Smooth muscle cell (in vitro differentiated cells): ENCODE data around the gene PLPPR1. TPM values are rescaled to one million over a fixed set of nuclear protein-coding genes. Genes with fewer than 3 reads are reported as not detected.

Experiments
- DNase-seq: peaks from one replicate; lab custom pipeline; 2025; ENCODE audit not compliant: unreplicated experiment; lab: John Stamatoyannopoulos, UW
- H2AFZ ChIP-seq: fragments of 200-600 bp; sonication (generic); 2 replicates; pipeline ENCODE4 v1.6.0; 2016; ENCODE audit warnings: antibody characterized with exemption, low read depth, mild to moderate bottlenecking
- H3F3A ChIP-seq: fragments of 200-600 bp; sonication (generic); 2 replicates; pipeline ENCODE4 v1.6.0; 2017; ENCODE audit warnings: antibody characterized with exemption, low read depth
- H3K27ac ChIP-seq: fragments of 200-600 bp; sonication (generic); 2 replicates; pipeline ENCODE4 v1.5.1; 2016; ENCODE audit warnings: low read depth, mild to moderate bottlenecking
- H3K27me3 ChIP-seq: fragments of 200-600 bp; sonication (generic); 2 replicates; pipeline ENCODE4 v1.6.1; 2016; ENCODE audit warnings: low read depth, mild to moderate bottlenecking
- H3K36me3 ChIP-seq: fragments of 200-600 bp; sonication (generic); 2 replicates; pipeline ENCODE4 v1.5.1; 2016; ENCODE audit warnings: low read depth
- H3K4me1 ChIP-seq: fragments of 200-600 bp; sonication (generic); 2 replicates; pipeline ENCODE4 v1.5.1; 2016; ENCODE audit warnings: low read depth
- H3K4me2 ChIP-seq: fragments of 200-600 bp; sonication (generic); 2 replicates; pipeline ENCODE4 v1.6.0; 2016; ENCODE audit warnings: mild to moderate bottlenecking
- H3K4me3 ChIP-seq: fragments of 200-600 bp; sonication (generic); 2 replicates; pipeline ENCODE4 v1.5.1; 2016; ENCODE audit warnings: mild to moderate bottlenecking
- H3K79me2 ChIP-seq: fragments of 200-600 bp; sonication (generic); 2 replicates; pipeline ENCODE4 v1.6.0; 2016; ENCODE audit warnings: low read depth, mild to moderate bottlenecking
- H3K9ac ChIP-seq: fragments of 200-600 bp; sonication (generic); 2 replicates; pipeline ENCODE4 v1.6.0; 2016; ENCODE audit warnings: low read depth
- H3K9me3 ChIP-seq: fragments of 200-600 bp; sonication (generic); replicated peaks from 2 replicates; pipeline ENCODE4 v1.5.1; 2016; ENCODE audit warnings: low read depth
- H4K20me1 ChIP-seq: fragments of 200-600 bp; sonication (generic); 2 replicates; pipeline ENCODE4 v1.6.0; 2016; ENCODE audit warnings: low read depth
- WGBS: methylation state at CpG from one replicate; pipeline ENCODE4 v1.1.7; 2016; ENCODE audit warnings: low lambda C conversion rate; 5-methylcytosine and 5-hydroxymethylcytosine counted together
- polyA plus RNA-seq: library from polyadenylated mRNA; unstranded; fragments of >200 nt; fragmentation: Nextera tagmentation; extraction: Ambion mirVana; gene quantifications from 2 replicates; pipeline ENCODE4 v1.2.1, GENCODE V29; 2016
- small RNA-seq: library from RNA; depleted of rRNA; stranded (forward); fragments of <200 nt; gene quantifications from one replicate; pipeline ENCODE3, GENCODE V24; 2014
- total RNA-seq: library from RNA; depleted of rRNA; stranded (reverse); fragments of >200 nt; gene quantifications from 2 replicates; pipeline ENCODE4 v1.2.3, GENCODE V29; 2014
- TF ChIP-seq, protein P1 (sequence below): fragments of 200-600 bp; sonication (generic); IDR thresholded peaks from 2 replicates; pipeline ENCODE4 v1.5.1; 2017; ENCODE audit warnings: borderline replicate concordance, mild to moderate bottlenecking, antibody characterized with exemption; ENCODE audit not compliant: insufficient read depth, poor library complexity, severe bottlenecking

The PLPPR1 gene
- total and polyA plus RNA-seq, 2 experiments from 2014 or later, result not detected

DNA sequence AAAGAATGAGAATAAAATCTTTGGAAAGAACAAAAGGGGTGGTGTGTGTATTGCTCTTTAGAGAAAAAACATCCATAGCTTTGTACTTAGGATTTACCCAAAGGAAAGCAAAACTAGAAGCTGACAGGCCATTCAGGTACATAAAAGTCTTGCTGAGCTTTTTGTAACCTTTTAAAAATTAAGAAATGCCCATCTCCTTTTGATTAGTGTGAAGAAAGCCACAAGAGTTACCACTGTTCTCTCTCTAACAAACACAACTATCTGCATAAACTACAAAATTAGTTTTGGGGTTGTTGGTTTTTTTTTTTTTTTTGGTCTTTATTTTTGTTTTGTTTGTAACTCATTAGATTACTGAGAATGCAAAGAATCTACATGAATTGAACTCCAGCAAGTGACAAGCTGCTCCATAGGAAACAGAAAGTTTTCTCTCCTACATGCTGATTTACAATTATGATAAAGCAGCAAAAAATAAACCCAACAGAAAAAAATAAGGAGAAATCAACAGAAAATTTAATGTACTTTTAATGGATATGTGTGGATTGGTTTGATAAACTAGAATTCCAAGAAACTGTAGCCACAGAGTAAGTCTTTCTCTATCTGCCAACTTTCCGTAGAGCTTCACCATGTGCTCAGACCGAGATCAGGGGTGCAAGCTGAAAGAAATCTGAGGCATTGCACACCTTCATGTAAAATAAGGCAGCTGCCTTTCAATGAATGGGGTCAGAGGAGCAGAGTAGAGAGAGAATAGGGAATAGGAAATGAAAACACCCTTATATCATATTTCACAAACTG lies 344.0 kb downstream of the PLPPR1 start:
- no peaks in the 10 kb centered on the region for H3K4me1 ChIP-seq
- H3K9ac ChIP-seq, result no peak overlapping the region
- no peaks in the 10 kb centered on the region for H3K36me3 ChIP-seq
- no peak for DNase-seq
- H3K9me3 ChIP-seq, result no peaks in the 10 kb centered on the region
- no peaks in the 10 kb centered on the region for H3K79me2 ChIP-seq
- TF ChIP-seq, protein P1, sequence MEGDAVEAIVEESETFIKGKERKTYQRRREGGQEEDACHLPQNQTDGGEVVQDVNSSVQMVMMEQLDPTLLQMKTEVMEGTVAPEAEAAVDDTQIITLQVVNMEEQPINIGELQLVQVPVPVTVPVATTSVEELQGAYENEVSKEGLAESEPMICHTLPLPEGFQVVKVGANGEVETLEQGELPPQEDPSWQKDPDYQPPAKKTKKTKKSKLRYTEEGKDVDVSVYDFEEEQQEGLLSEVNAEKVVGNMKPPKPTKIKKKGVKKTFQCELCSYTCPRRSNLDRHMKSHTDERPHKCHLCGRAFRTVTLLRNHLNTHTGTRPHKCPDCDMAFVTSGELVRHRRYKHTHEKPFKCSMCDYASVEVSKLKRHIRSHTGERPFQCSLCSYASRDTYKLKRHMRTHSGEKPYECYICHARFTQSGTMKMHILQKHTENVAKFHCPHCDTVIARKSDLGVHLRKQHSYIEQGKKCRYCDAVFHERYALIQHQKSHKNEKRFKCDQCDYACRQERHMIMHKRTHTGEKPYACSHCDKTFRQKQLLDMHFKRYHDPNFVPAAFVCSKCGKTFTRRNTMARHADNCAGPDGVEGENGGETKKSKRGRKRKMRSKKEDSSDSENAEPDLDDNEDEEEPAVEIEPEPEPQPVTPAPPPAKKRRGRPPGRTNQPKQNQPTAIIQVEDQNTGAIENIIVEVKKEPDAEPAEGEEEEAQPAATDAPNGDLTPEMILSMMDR, result no peak
- no peaks in the 10 kb centered on the region for H3K27me3 ChIP-seq
- WGBS, result 90% methylated on average over 2 of the region's 2 CpGs
- no peak overlapping the region for H3K4me2 ChIP-seq
- H2AFZ ChIP-seq, result no peak overlapping the region
- H3K27ac ChIP-seq, result no peak overlapping the region
- peaks cover 4% of the 10 kb centered on the region for H3F3A ChIP-seq
- no peak overlapping the region for H3K4me3 ChIP-seq
- no peaks in the 10 kb centered on the region for H4K20me1 ChIP-seq

Small RNAs within 50 kb of the gene (small RNA-seq; reads per million reads assigned to genes)
- gene RF00322, result not detected
